ENCODE data around the gene CFAP20DC. TPM values are rescaled to one million over a fixed set of nuclear protein-coding genes. Genes with fewer than 3 reads are reported as not detected.

CFAP20DC gene
- total and polyA plus RNA-seq, 2 of the 13 experiments (the other 11 are each of a cell fraction or from before 2014, with no cell fraction given) = not detected

DNA sequence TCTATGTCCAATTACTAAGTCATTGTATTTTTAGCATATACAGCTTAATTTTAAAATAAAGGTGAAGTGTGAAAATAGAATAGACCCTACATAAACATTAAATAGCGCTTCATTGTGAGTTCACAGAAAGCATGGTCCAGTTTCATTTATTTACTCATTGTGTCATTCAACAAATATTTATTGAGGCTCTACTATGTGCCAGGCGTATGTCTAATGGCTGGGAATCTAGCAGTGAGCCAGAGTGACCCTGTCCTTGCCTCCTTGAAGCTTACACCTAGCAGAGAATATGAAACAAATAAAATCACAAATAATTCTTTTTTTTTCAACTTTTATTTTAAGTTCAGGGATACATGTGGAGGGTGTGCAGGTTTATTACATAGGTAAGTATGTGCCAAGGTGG is 161.7 kb downstream of the CFAP20DC start (continued):
- TF ChIP-seq IRF2 (CRISPR knock-in tag; IDR thresholded peaks at IDR 0.05) = no peak
- TF ChIP-seq, protein P1, sequence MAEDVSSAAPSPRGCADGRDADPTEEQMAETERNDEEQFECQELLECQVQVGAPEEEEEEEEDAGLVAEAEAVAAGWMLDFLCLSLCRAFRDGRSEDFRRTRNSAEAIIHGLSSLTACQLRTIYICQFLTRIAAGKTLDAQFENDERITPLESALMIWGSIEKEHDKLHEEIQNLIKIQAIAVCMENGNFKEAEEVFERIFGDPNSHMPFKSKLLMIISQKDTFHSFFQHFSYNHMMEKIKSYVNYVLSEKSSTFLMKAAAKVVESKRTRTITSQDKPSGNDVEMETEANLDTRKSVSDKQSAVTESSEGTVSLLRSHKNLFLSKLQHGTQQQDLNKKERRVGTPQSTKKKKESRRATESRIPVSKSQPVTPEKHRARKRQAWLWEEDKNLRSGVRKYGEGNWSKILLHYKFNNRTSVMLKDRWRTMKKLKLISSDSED (CRISPR knock-in tag; IDR thresholded peaks at IDR 0.05) = no peak
- TF ChIP-seq LCORL (IDR thresholded peaks at IDR 0.05) = no peak
- no peak for TF ChIP-seq LCORL (CRISPR knock-in tag; IDR thresholded peaks at IDR 0.05)
- no peak for TF ChIP-seq MAX (IDR thresholded peaks at IDR 0.05)
- TF ChIP-seq ZNF496 (CRISPR knock-in tag; IDR thresholded peaks at IDR 0.05; ENCODE audit: insufficient replicate concordance) = no peak
- TF ChIP-seq TOPORS (CRISPR knock-in tag; IDR thresholded peaks at IDR 0.05) = no peak

- Histone ChIP-seq H3K36me3 (replicated peaks in 1 of 2; ENCODE audit: control insufficient read depth in 1 of 2, insufficient read depth in 2 of 2, low read length in 2 of 2) (no peaks in the 10 kb centered on the region), H3K27ac (ENCODE audit: extremely low read length, insufficient read depth, low read length) (no peak overlapping the region), H3K9me3 (ENCODE audit: low read length) (no peaks in the 10 kb centered on the region), H2AFZ (ENCODE audit: low read length) (no peak overlapping the region), H3K4me2 (ENCODE audit: low read depth, low read length) (no peak overlapping the region), H3K9ac (ENCODE audit: insufficient read depth, low read depth, low read length) (no peak overlapping the region), H3K4me1 (ENCODE audit: insufficient read depth, low read length) (no peaks in the 10 kb centered on the region), H4K20me1 (ENCODE audit: insufficient read depth, low read length) (no peaks in the 10 kb centered on the region), H3K27me3 (ENCODE audit: control insufficient read depth in 1 of 2, insufficient read depth in 2 of 2, low read length in 2 of 2) (no peaks in the 10 kb centered on the region), H3K4me3 (replicated peaks in 1 of 3; ENCODE audit: insufficient read depth in 1 of 3, low read depth in 2 of 3, low read length in 3 of 3) (no peak overlapping the region), H3K79me2 (ENCODE audit: insufficient read depth, low read length) (no peaks in the 10 kb centered on the region)
- intact Hi-C loops (cut with micrococcal nuclease; ENCODE audit: unreplicated experiment) (no loop called here), in situ Hi-C loops (cut with HindIII; ENCODE audit: extremely low pct_ligation_motif_present, low pct_unique_long_range_greater_than_20kb) (no loop called here)
- TF ChIP-seq ZNF282 (IDR thresholded peaks at IDR 0.05; ENCODE audit: partially characterized antibody) (no peak), IRX3 (CRISPR knock-in tag; IDR thresholded peaks at IDR 0.05; ENCODE audit: borderline replicate concordance, low read depth) (no peak), GFI1 (CRISPR knock-in tag; IDR thresholded peaks at IDR 0.05; ENCODE audit: borderline replicate concordance) (no peak), TAF1 (CRISPR knock-in tag; IDR thresholded peaks at IDR 0.05) (no peak), ZNF296 (CRISPR knock-in tag; conservative IDR thresholded peaks at IDR 0.05) (no peak), ZNF790 (CRISPR knock-in tag; IDR thresholded peaks at IDR 0.05; ENCODE audit: borderline replicate concordance) (no peak), BCL6 (CRISPR knock-in tag; IDR thresholded peaks at IDR 0.05) (no peak), CBFB (CRISPR knock-in tag; IDR thresholded peaks at IDR 0.05) (no peak), PRPF4 (IDR thresholded peaks at IDR 0.05; ENCODE audit: low read depth, low read length, poor library complexity, severe bottlenecking) (no peak), ZNF777 (CRISPR knock-in tag; IDR thresholded peaks at IDR 0.05) (no peak), SALL1 (CRISPR knock-in tag; IDR thresholded peaks at IDR 0.05) (no peak), TARDBP (CRISPR knock-in tag; IDR thresholded peaks at IDR 0.05) (no peak), CREBL2 (CRISPR knock-in tag; IDR thresholded peaks at IDR 0.05; ENCODE audit: borderline replicate concordance) (no peak), SMAD9 (CRISPR knock-in tag; IDR thresholded peaks at IDR 0.05) (no peak)
- TF ChIP-seq, protein P2, sequence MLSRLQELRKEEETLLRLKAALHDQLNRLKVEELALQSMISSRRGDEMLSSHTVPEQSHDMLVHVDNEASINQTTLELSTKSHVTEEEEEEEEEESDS (CRISPR knock-in tag; IDR thresholded peaks at IDR 0.05; ENCODE audit: borderline replicate concordance) = no peak
- TF ChIP-seq, protein P3, sequence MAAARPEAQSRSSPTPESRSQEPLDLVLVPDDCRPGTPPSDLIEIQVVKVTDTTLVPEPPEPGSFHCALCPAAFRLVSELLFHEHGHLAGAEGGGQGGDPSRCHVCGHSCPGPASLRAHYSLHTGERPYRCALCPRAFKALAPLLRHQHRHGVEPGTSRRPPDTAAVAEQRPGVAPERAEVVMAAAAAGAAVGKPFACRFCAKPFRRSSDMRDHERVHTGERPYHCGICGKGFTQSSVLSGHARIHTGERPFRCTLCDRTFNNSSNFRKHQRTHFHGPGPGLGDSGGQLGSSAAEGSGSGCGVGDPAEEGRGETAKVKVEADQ (CRISPR knock-in tag; IDR thresholded peaks at IDR 0.05; ENCODE audit: borderline replicate concordance) = no peak
- TF ChIP-seq, protein P4, sequence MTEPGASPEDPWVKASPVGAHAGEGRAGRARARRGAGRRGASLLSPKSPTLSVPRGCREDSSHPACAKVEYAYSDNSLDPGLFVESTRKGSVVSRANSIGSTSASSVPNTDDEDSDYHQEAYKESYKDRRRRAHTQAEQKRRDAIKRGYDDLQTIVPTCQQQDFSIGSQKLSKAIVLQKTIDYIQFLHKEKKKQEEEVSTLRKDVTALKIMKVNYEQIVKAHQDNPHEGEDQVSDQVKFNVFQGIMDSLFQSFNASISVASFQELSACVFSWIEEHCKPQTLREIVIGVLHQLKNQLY (CRISPR knock-in tag; IDR thresholded peaks at IDR 0.05) = no peak
- no peak for ATAC-seq
- FAIRE-seq = no peak
- no peak for DNase-seq (ENCODE audit: low spot score)
- ChIA-PET POLR2A (no interaction called here), CTCF (ENCODE audit: low intra/inter-chr PET ratio, low total read pairs) (no interaction called here)
- WGBS (ENCODE audit: low lambda C conversion rate) = 14% methylated on average over 5 of the region's 5 CpGs
- BruUV-seq (replicated peaks) = no TSS peak
Observed at GRCh38 chr3:58884453-58884852, 165.4 kb downstream of the CFAP20DC start.

All from HepG2 (cell line).